ENCODE measurements around the gene GRM1.

The GRM1 gene

DNA sequence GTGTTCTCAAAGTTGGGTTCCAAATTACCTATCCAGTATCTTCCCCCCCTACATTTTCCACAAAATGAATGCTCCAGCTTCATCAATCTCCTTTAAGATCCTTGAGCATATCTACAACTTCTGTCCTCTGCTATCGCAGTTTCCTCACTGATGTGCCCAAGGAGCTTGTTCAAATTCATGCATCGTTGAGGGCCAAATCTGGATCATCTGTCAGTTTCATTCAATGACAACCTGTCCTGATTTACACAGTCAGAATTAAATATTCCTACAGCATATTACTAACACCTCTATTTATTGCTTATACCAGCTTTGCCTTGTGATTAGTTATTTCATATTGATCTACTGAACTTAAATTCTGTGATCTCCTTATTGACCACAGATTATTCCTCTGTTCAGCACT, 68.7 kb downstream of the GRM1 start:
- no peak for DNase-seq
- Histone ChIP-seq H3K36me3 (replicated peaks) (no peaks in the 10 kb centered on the region), H3K27me3 (replicated peaks) (no peaks in the 10 kb centered on the region), H3K27ac (no peak overlapping the region), H3K4me3 (ENCODE audit: low read depth, low read length) (no peak overlapping the region)
- in situ Hi-C loops (cut with HindIII; ENCODE audit: low pct_ligation_motif_present, low sequenced_read_pairs): no loop called here
- TF ChIP-seq, protein P1, sequence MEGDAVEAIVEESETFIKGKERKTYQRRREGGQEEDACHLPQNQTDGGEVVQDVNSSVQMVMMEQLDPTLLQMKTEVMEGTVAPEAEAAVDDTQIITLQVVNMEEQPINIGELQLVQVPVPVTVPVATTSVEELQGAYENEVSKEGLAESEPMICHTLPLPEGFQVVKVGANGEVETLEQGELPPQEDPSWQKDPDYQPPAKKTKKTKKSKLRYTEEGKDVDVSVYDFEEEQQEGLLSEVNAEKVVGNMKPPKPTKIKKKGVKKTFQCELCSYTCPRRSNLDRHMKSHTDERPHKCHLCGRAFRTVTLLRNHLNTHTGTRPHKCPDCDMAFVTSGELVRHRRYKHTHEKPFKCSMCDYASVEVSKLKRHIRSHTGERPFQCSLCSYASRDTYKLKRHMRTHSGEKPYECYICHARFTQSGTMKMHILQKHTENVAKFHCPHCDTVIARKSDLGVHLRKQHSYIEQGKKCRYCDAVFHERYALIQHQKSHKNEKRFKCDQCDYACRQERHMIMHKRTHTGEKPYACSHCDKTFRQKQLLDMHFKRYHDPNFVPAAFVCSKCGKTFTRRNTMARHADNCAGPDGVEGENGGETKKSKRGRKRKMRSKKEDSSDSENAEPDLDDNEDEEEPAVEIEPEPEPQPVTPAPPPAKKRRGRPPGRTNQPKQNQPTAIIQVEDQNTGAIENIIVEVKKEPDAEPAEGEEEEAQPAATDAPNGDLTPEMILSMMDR (IDR thresholded peaks at IDR 0.05; ENCODE audit: low read depth, low read length, missing control alignments): no peak

DNA sequence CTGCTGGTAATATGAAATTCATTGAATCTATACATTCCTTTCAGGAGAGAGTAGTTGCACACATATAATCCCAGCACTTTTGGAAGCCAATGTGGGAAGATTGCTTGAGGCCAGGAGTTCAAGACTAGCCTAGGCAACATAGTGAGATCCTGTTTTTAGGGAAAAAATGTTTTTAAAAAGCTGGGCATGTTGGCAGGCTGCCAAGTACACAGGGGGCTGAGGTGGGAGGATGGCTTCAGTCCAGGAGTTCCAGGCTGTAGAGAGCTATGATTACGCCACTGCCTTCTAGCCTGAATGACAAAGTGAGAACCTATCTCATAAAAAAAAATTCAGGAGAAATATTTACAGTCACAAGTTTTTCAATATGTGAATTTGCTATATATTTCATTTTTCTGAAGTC, 71.9 kb downstream of the GRM1 start:
- Histone ChIP-seq H3K27me3 (replicated peaks) (no peaks in the 10 kb centered on the region), H3K27ac (no peak overlapping the region), H3K36me3 (replicated peaks) (no peaks in the 10 kb centered on the region), H3K4me3 (ENCODE audit: low read depth, low read length) (no peak overlapping the region)
- TF ChIP-seq, protein P1 (IDR thresholded peaks at IDR 0.05; ENCODE audit: low read depth, low read length, missing control alignments): no peak
- DNase-seq: no peak
- in situ Hi-C loops (cut with HindIII; ENCODE audit: low pct_ligation_motif_present, low sequenced_read_pairs): no loop called here

DNA sequence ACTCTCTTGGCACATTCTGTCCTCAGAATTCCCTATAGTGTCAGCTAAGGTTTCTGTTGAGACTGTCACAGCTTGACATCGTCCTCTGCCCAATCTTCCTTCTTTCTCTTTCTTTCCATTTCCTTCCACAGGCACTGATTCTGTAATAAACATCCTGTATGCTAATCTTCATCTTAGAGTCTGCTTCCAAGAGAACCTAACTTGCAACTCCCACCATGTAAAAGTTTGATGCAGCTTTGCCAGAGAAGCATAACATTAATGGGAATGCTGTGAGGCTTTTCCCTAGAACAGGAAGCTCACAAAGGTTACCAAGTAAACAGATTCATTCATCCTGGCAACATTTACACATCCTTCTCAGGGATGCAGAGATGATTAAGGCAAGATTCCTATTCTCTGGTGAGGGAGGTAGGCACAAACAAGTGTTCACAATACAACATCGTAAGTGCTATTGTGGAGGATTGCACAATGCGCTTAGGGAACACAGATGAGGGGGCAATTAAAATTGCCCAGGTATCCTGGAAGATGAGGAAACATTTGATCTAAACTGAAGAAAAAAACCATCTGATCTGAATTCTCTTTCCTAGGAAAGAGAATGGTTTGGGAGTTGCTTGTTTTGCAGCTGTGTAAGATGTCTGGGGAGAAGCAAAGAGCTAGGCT, 74.7 kb downstream of the GRM1 start:
- Histone ChIP-seq H3K27me3 (replicated peaks) (no peaks in the 10 kb centered on the region), H3K27ac (no peak overlapping the region), H3K4me3 (ENCODE audit: low read depth, low read length) (no peak overlapping the region), H3K36me3 (replicated peaks) (no peaks in the 10 kb centered on the region)
- in situ Hi-C loops (cut with HindIII; ENCODE audit: low pct_ligation_motif_present, low sequenced_read_pairs): no loop called here
- TF ChIP-seq, protein P1 (IDR thresholded peaks at IDR 0.05; ENCODE audit: low read depth, low read length, missing control alignments): no peak
- DNase-seq: no peak

DNA sequence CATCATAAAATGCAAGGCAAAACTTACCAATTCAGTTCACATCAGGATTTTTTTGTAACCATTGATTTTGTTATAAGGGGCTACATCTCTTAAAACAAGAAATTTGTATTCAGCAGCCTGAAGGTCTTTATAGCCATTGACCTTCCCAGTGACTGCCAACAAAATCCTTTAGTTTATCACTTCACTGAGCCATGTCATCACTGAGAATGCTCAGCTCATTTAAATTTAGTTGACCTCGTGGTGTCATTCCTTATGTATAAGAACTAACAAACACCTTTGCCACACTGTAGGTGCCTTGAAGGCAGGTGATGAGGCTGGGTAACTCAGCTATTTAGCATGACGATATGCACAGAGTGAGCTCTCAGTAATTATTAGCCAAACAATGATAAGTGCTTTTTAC, 77.7 kb downstream of the GRM1 start:
- in situ Hi-C loops (cut with HindIII; ENCODE audit: low pct_ligation_motif_present, low sequenced_read_pairs): no loop called here
- Histone ChIP-seq H3K4me3 (ENCODE audit: low read depth, low read length) (no peak overlapping the region), H3K36me3 (replicated peaks) (no peaks in the 10 kb centered on the region), H3K27me3 (replicated peaks) (no peaks in the 10 kb centered on the region), H3K27ac (no peak overlapping the region)
- TF ChIP-seq, protein P1 (IDR thresholded peaks at IDR 0.05; ENCODE audit: low read depth, low read length, missing control alignments): no peak
- DNase-seq: no peak

DNA sequence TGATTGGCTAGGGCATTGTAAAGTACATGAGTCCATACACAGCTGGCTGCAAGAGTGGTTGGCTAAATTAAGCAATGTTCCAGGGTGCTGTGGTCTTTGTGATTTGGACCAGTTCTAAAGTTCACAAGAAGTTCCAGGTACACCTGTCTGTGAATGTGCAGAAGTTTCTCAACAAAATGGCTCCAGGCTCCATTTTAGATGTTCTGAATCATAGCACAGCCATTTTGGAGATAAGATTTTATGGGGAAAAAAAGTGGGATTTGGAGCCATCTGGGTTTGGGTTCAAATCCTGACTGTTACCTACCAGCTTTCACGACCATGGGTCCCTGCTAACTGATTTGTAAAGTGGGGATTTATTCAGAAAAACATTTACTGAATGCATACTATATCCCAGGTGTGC, 82.1 kb downstream of the GRM1 start:
- Histone ChIP-seq H3K4me3 (ENCODE audit: low read depth, low read length) (no peak overlapping the region), H3K36me3 (replicated peaks) (no peaks in the 10 kb centered on the region), H3K27me3 (replicated peaks) (no peaks in the 10 kb centered on the region), H3K27ac (no peak overlapping the region)
- in situ Hi-C loops (cut with HindIII; ENCODE audit: low pct_ligation_motif_present, low sequenced_read_pairs): no loop called here
- TF ChIP-seq, protein P1 (IDR thresholded peaks at IDR 0.05; ENCODE audit: low read depth, low read length, missing control alignments): no peak
- DNase-seq: no peak

DNA sequence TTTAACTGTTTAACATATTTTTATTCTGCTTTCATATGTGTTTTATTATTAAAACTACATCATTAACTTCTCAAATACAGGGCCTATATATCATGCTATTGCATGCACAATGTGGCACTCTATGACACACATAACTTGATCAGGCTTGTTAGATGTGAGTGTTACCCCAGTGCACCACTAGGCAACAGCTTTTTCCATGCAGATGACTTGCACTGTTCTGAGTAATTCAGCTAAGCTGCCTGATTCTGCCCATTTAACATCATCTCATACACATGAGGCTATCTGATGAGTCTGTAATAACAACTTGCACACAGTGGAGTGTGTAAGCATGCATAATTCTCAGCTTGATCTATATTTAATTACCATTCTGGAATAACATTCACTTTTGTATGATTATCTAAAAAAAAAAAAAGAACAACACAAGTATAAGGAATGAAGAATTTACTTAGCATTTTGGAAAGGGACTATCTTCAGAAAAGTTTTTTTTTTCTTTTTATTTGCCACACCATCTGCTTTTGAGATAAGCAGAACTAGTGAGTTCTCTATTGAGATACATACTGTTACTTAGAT, 83.1 kb downstream of the GRM1 start:
- in situ Hi-C loops (cut with HindIII; ENCODE audit: low pct_ligation_motif_present, low sequenced_read_pairs): no loop called here
- TF ChIP-seq, protein P1 (IDR thresholded peaks at IDR 0.05; ENCODE audit: low read depth, low read length, missing control alignments): no peak
- no peak for DNase-seq

More for the DNA sequence above, 83.1 kb downstream of the GRM1 start:
- H3K27me3 ChIP-seq (replicated peaks): no peaks in the 10 kb centered on the region
- no peaks in the 10 kb centered on the region for H3K36me3 ChIP-seq (replicated peaks)
- no peak overlapping the region for H3K4me3 ChIP-seq (ENCODE audit: low read depth, low read length)
- H3K27ac ChIP-seq: no peak overlapping the region
